IPS DF 6.9 (cell line): ENCODE data around the gene GRPEL2.

ENCODE experiments used
- DNase-seq: peaks from one replicate; pipeline ENCODE4 v3.0.0-alpha.2; 2013; ENCODE audit warnings: low read depth, low spot score
- H3K27ac ChIP-seq: one replicate; pipeline ENCODE4 v1.5.1; 2013; ENCODE audit warnings: low read length, control low read depth
- H3K27me3 ChIP-seq: 2 replicates; pipeline ENCODE4 v1.6.1; 2013; ENCODE audit warnings: mild to moderate bottlenecking, low read length; ENCODE audit not compliant: control insufficient read depth, insufficient read depth
- H3K36me3 ChIP-seq: 2 replicates; pipeline ENCODE4 v1.6.1; 2013; ENCODE audit warnings: low read length; ENCODE audit not compliant: control insufficient read depth, insufficient read depth
- H3K4me1 ChIP-seq: 2 replicates; pipeline ENCODE4 v1.6.1; 2013; ENCODE audit warnings: low read length; ENCODE audit not compliant: control insufficient read depth, insufficient read depth
- H3K4me3 ChIP-seq: 2 replicates; pipeline ENCODE4 v1.5.1; 2013; ENCODE audit warnings: mild to moderate bottlenecking, low read length
- H3K9me3 ChIP-seq: 2 replicates; pipeline ENCODE4 v1.6.1; 2013; ENCODE audit warnings: low read length, inconsistent platforms; ENCODE audit not compliant: control insufficient read depth, insufficient read depth
- WGBS: extraction: QIAGEN DNeasy Blood & Tissue Kit; methylation state at CpG from one replicate; pipeline ENCODE4 v1.1.7; 2013; ENCODE audit warnings: mixed read lengths, missing lambda C conversion rate; ENCODE audit not compliant: insufficient read length, insufficient coverage; 5-methylcytosine and 5-hydroxymethylcytosine counted together

Gene GRPEL2

GRCh38 chr5:149376711-149377447 is 31.6 kb downstream of the GRPEL2 start:
- peaks cover 1% of the 10 kb centered on the region; the same call in 1 of the 2 replicates for H3K4me1 ChIP-seq
- DNase-seq = no peak
- no CpG with 5 or more reads among the region's 7 CpGs for WGBS
- no peak overlapping the region for H3K4me3 ChIP-seq
- no peaks in the 10 kb centered on the region for H3K27me3 ChIP-seq
- no peak overlapping the region for H3K27ac ChIP-seq
- H3K36me3 ChIP-seq = no peaks in the 10 kb centered on the region
- no peaks in the 10 kb centered on the region for H3K9me3 ChIP-seq

- Histone ChIP-seq H3K9me3 (no peaks in the 10 kb centered on the region), H3K4me3 (no peak overlapping the region), H3K36me3 (no peaks in the 10 kb centered on the region), H3K27ac (no peak overlapping the region), H3K27me3 (no peaks in the 10 kb centered on the region), H3K4me1 (peaks cover 1% of the 10 kb centered on the region; the same call in 1 of the 2 replicates)
- no peak for DNase-seq
- WGBS = no CpG with 5 or more reads among the region's 5 CpGs
Measured at GRCh38 chr5:149378241-149378820, 33.0 kb downstream of the GRPEL2 start.

- H3K27me3 ChIP-seq = no peaks in the 10 kb centered on the region
- no peak for DNase-seq
- no peaks in the 10 kb centered on the region for H3K36me3 ChIP-seq
- WGBS = no CpG with 5 or more reads among the region's 22 CpGs
- H3K9me3 ChIP-seq = no peaks in the 10 kb centered on the region
- H3K4me3 ChIP-seq = no peak within 1 kb of the TSS
- peaks cover 1% of the 10 kb centered on the region; the same call in 1 of the 2 replicates for H3K4me1 ChIP-seq
- no peak within 1 kb of the TSS for H3K27ac ChIP-seq
Measured at GRCh38 chr5:149379177-149379761, 34.0 kb downstream of the GRPEL2 start, which contains the start of gene IL17B. TSS of gene IL17B (minus strand) at chr5:149379292. CDS start at chr5:149379225, 67 bp downstream.

GRCh38 chr5:149379818-149380374 is 34.6 kb downstream of the GRPEL2 start:
- Histone ChIP-seq H3K27ac (no peak overlapping the region), H3K9me3 (no peaks in the 10 kb centered on the region), H3K4me3 (no peak overlapping the region), H3K4me1 (peaks cover 1% of the 10 kb centered on the region; the same call in 1 of the 2 replicates), H3K27me3 (no peaks in the 10 kb centered on the region), H3K36me3 (no peaks in the 10 kb centered on the region)
- no CpG with 5 or more reads among the region's 5 CpGs for WGBS
- no peak for DNase-seq

- Histone ChIP-seq H3K36me3 (no peaks in the 10 kb centered on the region), H3K27ac (no peak overlapping the region), H3K27me3 (no peaks in the 10 kb centered on the region), H3K4me1 (peaks cover 1% of the 10 kb centered on the region; the same call in 1 of the 2 replicates), H3K9me3 (no peaks in the 10 kb centered on the region), H3K4me3 (no peak overlapping the region)
- WGBS = no CpG with 5 or more reads among the region's 16 CpGs
- no peak for DNase-seq
Measured at GRCh38 chr5:149380466-149381121, 35.3 kb downstream of the GRPEL2 start.

GRCh38 chr5:149381261-149381985 is 36.1 kb downstream of the GRPEL2 start:
- no peak overlapping the region for H3K4me3 ChIP-seq
- H3K36me3 ChIP-seq = no peaks in the 10 kb centered on the region
- peaks cover 1% of the 10 kb centered on the region; the same call in 1 of the 2 replicates for H3K4me1 ChIP-seq
- H3K27me3 ChIP-seq = no peaks in the 10 kb centered on the region
- peaks cover 1% of the 10 kb centered on the region; the same call in 1 of the 2 replicates for H3K9me3 ChIP-seq
- no peak overlapping the region for H3K27ac ChIP-seq
- WGBS = no CpG with 5 or more reads among the region's 8 CpGs
- no peak for DNase-seq

GRCh38 chr5:149381986-149382338 is 36.7 kb downstream of the GRPEL2 start:
- H3K4me3 ChIP-seq = no peak overlapping the region
- H3K27ac ChIP-seq = no peak overlapping the region
- no peaks in the 10 kb centered on the region for H3K36me3 ChIP-seq
- peak; percentile 67 for DNase-seq
- no CpG with 5 or more reads among the region's 16 CpGs for WGBS
- peaks cover 1% of the 10 kb centered on the region; the same call in 1 of the 2 replicates for H3K4me1 ChIP-seq
- peaks cover 1% of the 10 kb centered on the region; the same call in 1 of the 2 replicates for H3K9me3 ChIP-seq
- H3K27me3 ChIP-seq = no peaks in the 10 kb centered on the region

- WGBS = no CpG with 5 or more reads among the region's 12 CpGs
- Histone ChIP-seq H3K27me3 (no peaks in the 10 kb centered on the region), H3K4me3 (no peak overlapping the region), H3K9me3 (peaks cover 1% of the 10 kb centered on the region; the same call in 1 of the 2 replicates), H3K27ac (no peak overlapping the region), H3K4me1 (peaks cover 1% of the 10 kb centered on the region; the same call in 1 of the 2 replicates), H3K36me3 (no peaks in the 10 kb centered on the region)
- no peak for DNase-seq
Measured at GRCh38 chr5:149382517-149383220, 37.4 kb downstream of the GRPEL2 start.

- Histone ChIP-seq H3K27ac (no peak overlapping the region), H3K4me1 (peaks cover 1% of the 10 kb centered on the region; the same call in 1 of the 2 replicates), H3K9me3 (peaks cover 1% of the 10 kb centered on the region; the same call in 1 of the 2 replicates), H3K36me3 (no peaks in the 10 kb centered on the region), H3K27me3 (no peaks in the 10 kb centered on the region), H3K4me3 (no peak overlapping the region)
- WGBS = no CpG with 5 or more reads among the region's 9 CpGs
- DNase-seq = no peak
Measured at GRCh38 chr5:149383399-149383798, 38.1 kb downstream of the GRPEL2 start.
